PC-9 (cell line): ENCODE measurements around the gene PLXDC1. TPM values are rescaled to one million over a fixed set of nuclear protein-coding genes. Genes with fewer than 3 reads are reported as not detected.
A peak's percentile ranks its signal among the peaks of the same experiment; 100 is the strongest.

ENCODE experiments used
- BruUV-seq: library from RNA; stranded (reverse); fragments of 400-500 nt; replicated peaks from 2 replicates; lab custom pipeline; 2021; lab: Mats Ljungman, UMichigan
- CTCF ChIA-PET: fragments of 300-600 bp; sonication (Branson Sonifier 250); formaldehyde crosslinking; loops from one replicate; lab custom pipeline; 2022; ENCODE audit warnings: antibody characterized with exemption; lab: Charles Lee
- POLR2A ChIA-PET: fragments of 300-600 bp; sonication (Branson Sonifier 250); formaldehyde crosslinking; loops from one replicate; lab custom pipeline; 2022; ENCODE audit warnings: antibody characterized with exemption; ENCODE audit not compliant: unreplicated experiment; lab: Charles Lee
- DNase-seq, 2 experiments: peaks; one replicate each; pipeline versions ENCODE4 v3.0.0 to v3.0.0-alpha.2; 2015 to 2022; ENCODE audit warnings: mixed read lengths in 1 of 2
- H2AFZ ChIP-seq: fragments of 200-600 bp; sonication (generic); 2 replicates; pipeline ENCODE4 v1.8.1; 2017; ENCODE audit warnings: antibody characterized with exemption
- H3F3A ChIP-seq: fragments of 200-600 bp; sonication (generic); 2 replicates; pipeline ENCODE4 v1.8.1; 2017; ENCODE audit warnings: antibody characterized with exemption, mild to moderate bottlenecking, low read depth; ENCODE audit not compliant: insufficient read depth
- H3K27ac ChIP-seq: fragments of 200-600 bp; sonication (generic); 2 replicates; pipeline ENCODE4 v1.6.1; 2016; ENCODE audit warnings: mixed run types
- H3K27me3 ChIP-seq: fragments of 200-600 bp; sonication (generic); 2 replicates; pipeline ENCODE4 v1.6.1; 2016; ENCODE audit warnings: low read depth, mixed run types; ENCODE audit not compliant: insufficient read depth
- H3K36me3 ChIP-seq: fragments of 200-600 bp; sonication (generic); 2 replicates; pipeline ENCODE4 v1.6.1; 2016; ENCODE audit warnings: low read depth, mixed run types
- H3K4me1 ChIP-seq: fragments of 200-600 bp; sonication (generic); replicated peaks from 2 replicates; pipeline ENCODE4 v1.6.1; 2016; ENCODE audit warnings: mixed run types; ENCODE audit not compliant: insufficient read depth
- H3K4me2 ChIP-seq: fragments of 200-600 bp; sonication (generic); 2 replicates; pipeline ENCODE4 v1.6.1; 2017; ENCODE audit warnings: mixed run types
- H3K4me3 ChIP-seq: fragments of 200-600 bp; sonication (generic); 2 replicates; pipeline ENCODE4 v1.6.1; 2016; ENCODE audit warnings: mixed run types
- H3K79me2 ChIP-seq: fragments of 200-600 bp; sonication (generic); 2 replicates; pipeline ENCODE4 v1.6.1; 2017; ENCODE audit warnings: low read depth, mixed run types
- H3K9me2 ChIP-seq: fragments of 200-600 bp; sonication (generic); 2 replicates; pipeline ENCODE4 v1.8.1; 2017; ENCODE audit warnings: mild to moderate bottlenecking; ENCODE audit not compliant: insufficient read depth
- H3K9me3 ChIP-seq: fragments of 200-600 bp; sonication (generic); 2 replicates; pipeline ENCODE4 v1.8.1; 2016; ENCODE audit warnings: low read depth; ENCODE audit not compliant: insufficient read depth
- H4K20me1 ChIP-seq: fragments of 200-600 bp; sonication (generic); 2 replicates; pipeline ENCODE4 v1.8.1; 2017; ENCODE audit not compliant: insufficient read depth
- CTCF ChIP-seq: fragments of 200-600 bp; sonication (generic); conservative IDR thresholded peaks from 2 replicates; pipeline ENCODE4 v1.6.1; 2017; ENCODE audit warnings: mixed run types, antibody characterized with exemption, mild to moderate bottlenecking, moderate library complexity
- EZH2 ChIP-seq: fragments of 200-600 bp; sonication (generic); IDR thresholded peaks from 2 replicates; pipeline ENCODE4 v1.8.0; 2017; ENCODE audit warnings: antibody characterized with exemption, low read depth
- intact Hi-C: fragments of 100-400 bp; cut with micrococcal nuclease; formaldehyde crosslinking; loops from one replicate; pipeline ENCODE4 v1.10.0; 2022; ENCODE audit not compliant: unreplicated experiment
- total RNA-seq: library from RNA; stranded (reverse); gene quantifications from 2 replicates; pipeline ENCODE4 v1.2.3, GENCODE V29; 2021

Gene PLXDC1
- total RNA-seq, 1 experiment from 2014 or later, result 2.5 TPM

GRCh38 chr17:39165178-39165840, 13.9 kb upstream of the PLXDC1 start:
- intact Hi-C loops, result no loop called here
- DNase-seq, result no peak
- H3K4me1 ChIP-seq, result 0 out of 2 replicates have a peak, but pooled peaks cover 4% of the 10 kb centered on the region
- H3K27me3 ChIP-seq, result peaks cover 8% of the 10 kb centered on the region; the same call in 1 of the 2 replicates
- H2AFZ ChIP-seq, result no peak overlapping the region
- BruUV-seq, result no TSS peak
- H3K9me3 ChIP-seq, result no peaks in the 10 kb centered on the region
- H3K79me2 ChIP-seq, result no peaks in the 10 kb centered on the region
- POLR2A ChIA-PET, result interaction anchor here (0.8 kb wide), 2 partner anchors 14 to 240 kb away, joined by 3 to 7 read pairs; partner anchors contain the start of gene PLXDC1
- H3K4me2 ChIP-seq, result no peak overlapping the region
- H3K4me3 ChIP-seq, result no peak overlapping the region
- H3K9me2 ChIP-seq, result no peaks in the 10 kb centered on the region
- TF ChIP-seq CTCF (no peak), EZH2 (no peak)
- peaks cover 8% of the 10 kb centered on the region; the same call in 1 of the 2 replicates for H3F3A ChIP-seq
- no peaks in the 10 kb centered on the region for H4K20me1 ChIP-seq
- CTCF ChIA-PET, result interaction anchor here (0.6 to 1.9 kb wide), 8 partner anchors 10 to 332 kb away, joined by 3 to 9 read pairs (median 6); partner anchors contain the start of genes PLXDC1 and RPL19
- no peaks in the 10 kb centered on the region for H3K36me3 ChIP-seq
- no peak overlapping the region for H3K27ac ChIP-seq

- BruUV-seq, result no TSS peak
- no peak overlapping the region for H3K27ac ChIP-seq
- POLR2A ChIA-PET, result interaction anchor here (0.8 kb wide), 2 partner anchors 13 to 241 kb away, joined by 3 to 7 read pairs; partner anchors contain the start of gene PLXDC1
These were observed 13.3 kb upstream of the PLXDC1 start for GRCh38 chr17:39164675-39165143.

More at GRCh38 chr17:39164675-39165143, 13.3 kb upstream of the PLXDC1 start:
- Histone ChIP-seq H3K4me3 (no peak overlapping the region), H3F3A (peaks cover 8% of the 10 kb centered on the region; the same call in 1 of the 2 replicates), H3K27me3 (peaks cover 8% of the 10 kb centered on the region; the same call in 1 of the 2 replicates), H3K4me2 (peak overlapping the region; percentile 61), H3K9me3 (no peaks in the 10 kb centered on the region), H2AFZ (no peak overlapping the region), H3K4me1 (0 out of 2 replicates have a peak, but pooled peaks cover 4% of the 10 kb centered on the region), H3K36me3 (no peaks in the 10 kb centered on the region), H4K20me1 (no peaks in the 10 kb centered on the region), H3K79me2 (no peaks in the 10 kb centered on the region), H3K9me2 (no peaks in the 10 kb centered on the region)
- TF ChIP-seq EZH2 (no peak), CTCF (peak; percentile 84)
- CTCF ChIA-PET, result interaction anchor here (0.6 to 1.9 kb wide), 9 partner anchors 10 to 394 kb away, joined by 3 to 9 read pairs (median 5); partner anchors contain the start of genes PLXDC1 and RPL19
- peak in 1 of 2 experiments; percentile 67 for DNase-seq
- intact Hi-C loops, result no loop called here
